HL-60 (cell line): ENCODE measurements around the gene SIL1.

Experiments used
- GABPA ChIP-seq: IDR thresholded peaks from 2 replicates; pipeline ENCODE4 v1.6.1; 2012; ENCODE audit warnings: low read depth
- POLR2AphosphoS5 ChIP-seq: IDR thresholded peaks from 2 replicates; pipeline ENCODE4 v1.6.1; 2012; ENCODE audit warnings: low read depth
- TF ChIP-seq, protein P1 (sequence below): IDR thresholded peaks from one replicate; pipeline ENCODE4 v1.5.1; 2011; ENCODE audit warnings: low read length, control low read depth, inconsistent platforms; ENCODE audit not compliant: insufficient read depth

DNA sequence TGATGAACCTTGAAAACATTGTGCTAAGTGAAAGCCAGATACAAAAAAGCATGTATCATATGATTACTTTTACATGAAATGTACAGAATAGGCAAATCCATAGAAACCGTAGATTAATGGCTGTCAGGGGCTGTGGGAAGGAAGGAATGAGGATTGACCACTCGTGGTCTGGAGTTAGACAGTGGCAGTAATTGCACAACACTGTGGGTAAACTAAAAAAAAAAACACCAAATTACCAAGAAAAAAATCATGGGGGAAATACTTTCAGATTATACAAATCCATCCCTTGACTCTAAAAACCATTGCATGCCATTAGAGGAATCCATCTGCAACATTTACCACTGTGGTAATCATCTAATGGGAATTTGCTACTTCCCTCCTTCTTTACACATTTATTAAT is 140.0 kb downstream of the SIL1 start:
- TF ChIP-seq, protein P1, sequence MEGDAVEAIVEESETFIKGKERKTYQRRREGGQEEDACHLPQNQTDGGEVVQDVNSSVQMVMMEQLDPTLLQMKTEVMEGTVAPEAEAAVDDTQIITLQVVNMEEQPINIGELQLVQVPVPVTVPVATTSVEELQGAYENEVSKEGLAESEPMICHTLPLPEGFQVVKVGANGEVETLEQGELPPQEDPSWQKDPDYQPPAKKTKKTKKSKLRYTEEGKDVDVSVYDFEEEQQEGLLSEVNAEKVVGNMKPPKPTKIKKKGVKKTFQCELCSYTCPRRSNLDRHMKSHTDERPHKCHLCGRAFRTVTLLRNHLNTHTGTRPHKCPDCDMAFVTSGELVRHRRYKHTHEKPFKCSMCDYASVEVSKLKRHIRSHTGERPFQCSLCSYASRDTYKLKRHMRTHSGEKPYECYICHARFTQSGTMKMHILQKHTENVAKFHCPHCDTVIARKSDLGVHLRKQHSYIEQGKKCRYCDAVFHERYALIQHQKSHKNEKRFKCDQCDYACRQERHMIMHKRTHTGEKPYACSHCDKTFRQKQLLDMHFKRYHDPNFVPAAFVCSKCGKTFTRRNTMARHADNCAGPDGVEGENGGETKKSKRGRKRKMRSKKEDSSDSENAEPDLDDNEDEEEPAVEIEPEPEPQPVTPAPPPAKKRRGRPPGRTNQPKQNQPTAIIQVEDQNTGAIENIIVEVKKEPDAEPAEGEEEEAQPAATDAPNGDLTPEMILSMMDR, result no peak
- TF ChIP-seq POLR2AphosphoS5 (no peak), GABPA (no peak)
